ENCODE results near the gene TCF25.

TCF25 gene

DNA sequence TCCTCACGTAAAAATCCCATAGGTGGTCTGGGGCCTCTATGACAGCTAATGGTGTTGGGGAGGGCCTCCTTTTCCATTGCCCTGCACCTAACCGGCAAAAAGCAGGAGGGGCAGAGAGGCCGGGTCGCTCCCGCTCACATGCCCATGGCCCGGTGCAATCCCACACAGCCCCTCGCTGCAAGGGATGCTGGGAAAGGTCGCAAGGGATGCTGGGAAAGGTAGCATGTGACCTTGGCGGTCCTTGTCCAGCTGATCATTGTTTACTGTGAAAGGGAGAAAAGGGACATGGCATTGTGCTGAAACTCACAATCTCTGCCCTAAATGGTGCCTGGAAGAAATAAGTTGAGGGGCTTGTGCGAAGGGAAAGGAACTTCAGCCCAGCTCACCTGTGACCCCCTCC lies 85.2 kb downstream of the TCF25 start:
- H3K27ac ChIP-seq (ENCODE audit: low read depth, low read length) = no peak overlapping the region
- peaks cover 7% of the 10 kb centered on the region; the same call in 1 of the 2 replicates for H3K36me3 ChIP-seq (ENCODE audit: insufficient read depth, low read length)
- H3K4me1 ChIP-seq (ENCODE audit: control insufficient read depth, insufficient read depth, low read length, unreplicated experiment) = no peaks in the 10 kb centered on the region
- H2AFZ ChIP-seq (ENCODE audit: low read length, unreplicated experiment) = no peak overlapping the region
- no peaks in the 10 kb centered on the region for H3K79me2 ChIP-seq (ENCODE audit: control insufficient read depth, insufficient read depth, low read length, unreplicated experiment)
- H3K4me3 ChIP-seq (ENCODE audit: low read depth, low read length) = no peak overlapping the region
- H3K27me3 ChIP-seq (ENCODE audit: insufficient read depth, low read length) = no peaks in the 10 kb centered on the region

DNA sequence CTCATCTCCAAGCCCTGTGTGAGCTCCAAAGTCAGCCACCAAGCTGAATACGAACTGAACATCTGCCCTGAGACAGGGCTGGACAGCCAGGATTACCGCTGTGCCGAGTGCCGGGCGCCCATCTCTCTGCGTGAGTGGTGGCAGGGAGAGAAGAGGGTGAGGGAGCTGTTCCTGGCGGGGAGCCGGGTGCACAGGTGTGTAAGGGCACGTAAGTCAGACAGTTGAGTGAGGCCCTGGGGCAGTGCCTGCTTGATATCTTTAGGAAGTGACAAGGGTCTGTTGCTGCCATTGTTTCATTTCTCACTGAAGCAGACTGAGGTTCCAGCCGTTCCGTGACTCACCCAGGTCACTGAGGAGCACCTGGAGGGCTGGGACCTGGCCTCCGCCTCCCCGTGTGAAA lies 87.6 kb downstream of the TCF25 start:
- Histone ChIP-seq H3K4me3 (ENCODE audit: low read depth, low read length) (no peak overlapping the region), H2AFZ (ENCODE audit: low read length, unreplicated experiment) (no peak overlapping the region), H3K27me3 (ENCODE audit: insufficient read depth, low read length) (no peaks in the 10 kb centered on the region), H3K27ac (ENCODE audit: low read depth, low read length) (no peak overlapping the region), H3K4me1 (ENCODE audit: control insufficient read depth, insufficient read depth, low read length, unreplicated experiment) (no peaks in the 10 kb centered on the region), H3K79me2 (ENCODE audit: control insufficient read depth, insufficient read depth, low read length, unreplicated experiment) (no peaks in the 10 kb centered on the region), H3K36me3 (ENCODE audit: insufficient read depth, low read length) (peaks cover 7% of the 10 kb centered on the region; the same call in 1 of the 2 replicates)

Measured in ACC112 (cell line).